ENCODE data around the gene PSTPIP2.

Gene PSTPIP2, protein sequence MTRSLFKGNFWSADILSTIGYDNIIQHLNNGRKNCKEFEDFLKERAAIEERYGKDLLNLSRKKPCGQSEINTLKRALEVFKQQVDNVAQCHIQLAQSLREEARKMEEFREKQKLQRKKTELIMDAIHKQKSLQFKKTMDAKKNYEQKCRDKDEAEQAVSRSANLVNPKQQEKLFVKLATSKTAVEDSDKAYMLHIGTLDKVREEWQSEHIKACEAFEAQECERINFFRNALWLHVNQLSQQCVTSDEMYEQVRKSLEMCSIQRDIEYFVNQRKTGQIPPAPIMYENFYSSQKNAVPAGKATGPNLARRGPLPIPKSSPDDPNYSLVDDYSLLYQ

DNA sequence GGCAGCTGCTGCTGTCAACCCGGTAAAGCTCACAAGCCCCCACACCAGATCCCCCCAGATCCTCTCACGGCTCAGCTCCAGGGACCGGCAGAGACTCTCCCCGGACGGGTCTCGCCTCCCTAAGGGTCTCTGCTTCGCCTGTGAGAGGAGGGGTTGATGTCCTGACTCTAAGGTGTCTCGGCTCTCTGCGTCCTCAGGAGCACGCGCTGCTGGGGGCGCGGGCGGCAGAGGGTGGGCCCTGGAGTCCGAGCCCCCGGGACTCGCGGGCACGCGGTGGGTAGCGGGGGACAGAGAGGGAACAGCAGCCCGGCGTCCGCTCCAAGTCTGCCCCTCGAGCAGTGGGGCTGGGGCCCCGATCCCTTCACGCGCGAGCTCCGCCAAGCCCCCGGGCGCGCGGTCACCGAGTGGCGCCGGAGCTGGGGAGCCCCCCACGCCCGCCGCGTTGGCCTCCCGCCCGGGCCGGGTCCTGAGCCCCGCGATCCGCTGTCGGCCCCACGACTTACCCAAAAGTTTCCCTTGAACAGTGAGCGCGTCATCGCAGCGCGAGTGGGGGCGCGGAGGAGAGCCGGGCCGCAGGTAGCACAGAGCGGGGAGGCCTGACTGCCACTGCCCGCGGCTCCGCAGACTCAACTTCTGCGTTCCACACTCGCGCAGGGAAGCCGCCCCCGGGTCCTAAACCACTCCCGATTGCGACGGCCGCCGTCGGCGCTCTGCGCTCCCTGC, at the start of gene PSTPIP2:
TSS of gene PSTPIP2 (minus strand) at position 608 of the 723 bp plus-strand sequence. CDS start at position 536, 72 bp downstream.
- peak; percentile 74 for DNase-seq (ENCODE audit: extremely low spot score)
- CTCF ChIA-PET: interaction anchor here (1.3 to 5.5 kb wide), 9 partner anchors 10 to 406 kb away, joined by 3 to 73 read pairs (median 10); partner anchors contain the start of gene SLC14A1
- TF ChIP-seq, protein P1, sequence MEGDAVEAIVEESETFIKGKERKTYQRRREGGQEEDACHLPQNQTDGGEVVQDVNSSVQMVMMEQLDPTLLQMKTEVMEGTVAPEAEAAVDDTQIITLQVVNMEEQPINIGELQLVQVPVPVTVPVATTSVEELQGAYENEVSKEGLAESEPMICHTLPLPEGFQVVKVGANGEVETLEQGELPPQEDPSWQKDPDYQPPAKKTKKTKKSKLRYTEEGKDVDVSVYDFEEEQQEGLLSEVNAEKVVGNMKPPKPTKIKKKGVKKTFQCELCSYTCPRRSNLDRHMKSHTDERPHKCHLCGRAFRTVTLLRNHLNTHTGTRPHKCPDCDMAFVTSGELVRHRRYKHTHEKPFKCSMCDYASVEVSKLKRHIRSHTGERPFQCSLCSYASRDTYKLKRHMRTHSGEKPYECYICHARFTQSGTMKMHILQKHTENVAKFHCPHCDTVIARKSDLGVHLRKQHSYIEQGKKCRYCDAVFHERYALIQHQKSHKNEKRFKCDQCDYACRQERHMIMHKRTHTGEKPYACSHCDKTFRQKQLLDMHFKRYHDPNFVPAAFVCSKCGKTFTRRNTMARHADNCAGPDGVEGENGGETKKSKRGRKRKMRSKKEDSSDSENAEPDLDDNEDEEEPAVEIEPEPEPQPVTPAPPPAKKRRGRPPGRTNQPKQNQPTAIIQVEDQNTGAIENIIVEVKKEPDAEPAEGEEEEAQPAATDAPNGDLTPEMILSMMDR (IDR thresholded peaks at IDR 0.05; ENCODE audit: control extremely low read depth, extremely low read depth, low read depth, missing control alignments): no peak
- POLR2A ChIA-PET: interaction anchor here (0.5 to 1.0 kb wide), 2 partner anchors 11 to 37 kb away, joined by 3 read pairs; no protein-coding TSS in a partner anchor

DNA sequence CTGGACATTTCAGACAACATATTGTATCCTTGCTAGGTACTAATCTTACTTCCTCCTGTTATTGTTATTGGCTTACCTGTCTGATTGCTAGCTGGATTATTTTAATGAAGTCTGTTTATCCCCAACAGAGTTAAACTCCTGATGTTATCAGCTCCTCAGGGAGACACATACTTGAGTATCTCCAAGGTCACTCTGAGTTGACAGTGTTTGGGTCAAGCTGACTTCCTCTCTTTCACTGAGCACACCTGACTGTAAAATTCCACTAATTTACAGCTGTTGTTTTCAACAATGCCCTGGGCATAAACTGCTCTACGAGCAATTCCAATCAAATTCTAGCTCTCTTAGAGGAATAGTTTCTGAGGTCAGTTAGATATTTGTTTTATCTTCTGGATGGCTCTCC, 41.7 kb upstream of the PSTPIP2 start:
- CTCF ChIA-PET: interaction anchor here (0.8 to 2.0 kb wide), 4 partner anchors 13 to 544 kb away, joined by 3 to 7 read pairs (median 5); no protein-coding TSS in a partner anchor
- POLR2A ChIA-PET: interaction anchor here (0.5 kb wide), 1 partner anchor 47 kb away, joined by 3 read pairs; no protein-coding TSS in a partner anchor
- no peak for DNase-seq (ENCODE audit: extremely low spot score)
- TF ChIP-seq, protein P1 (IDR thresholded peaks at IDR 0.05; ENCODE audit: control extremely low read depth, extremely low read depth, low read depth, missing control alignments): no peak

DNA sequence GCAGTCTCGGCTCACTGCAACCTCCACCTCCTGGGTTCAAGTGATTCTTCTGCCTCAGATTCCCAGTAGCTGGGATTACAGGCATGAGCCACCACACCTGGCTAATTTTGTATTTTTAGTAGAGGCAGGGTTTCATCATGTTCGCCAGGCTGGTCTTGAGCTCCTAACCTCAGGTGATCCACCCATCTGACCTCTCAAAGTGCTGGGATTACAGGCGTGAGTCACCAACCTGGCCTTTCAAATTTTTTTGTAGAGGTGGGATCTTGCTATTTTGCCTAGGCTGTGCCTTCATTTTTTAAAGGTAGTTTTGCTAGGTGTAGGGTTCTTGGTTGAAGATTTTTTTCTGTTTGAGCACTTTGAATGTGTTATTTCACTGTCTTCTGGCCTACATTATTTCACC, 38.3 kb upstream of the PSTPIP2 start:
- CTCF ChIA-PET: interaction anchor here (0.9 kb wide), 2 partner anchors 9 to 12 kb away, joined by 3 read pairs; no protein-coding TSS in a partner anchor
- TF ChIP-seq, protein P1 (IDR thresholded peaks at IDR 0.05; ENCODE audit: control extremely low read depth, extremely low read depth, low read depth, missing control alignments): no peak
- DNase-seq (ENCODE audit: extremely low spot score): no peak
- POLR2A ChIA-PET: no interaction called here

- TF ChIP-seq, protein P1 (IDR thresholded peaks at IDR 0.05; ENCODE audit: control extremely low read depth, extremely low read depth, low read depth, missing control alignments): no peak
- DNase-seq (ENCODE audit: extremely low spot score): no peak
- ChIA-PET POLR2A (no interaction called here), CTCF (interaction anchor here (0.9 kb wide), 1 partner anchor 10 kb away, joined by 3 read pairs; no protein-coding TSS in a partner anchor)
Measured at GRCh38 chr18:46109386-46109785, 37.3 kb upstream of the PSTPIP2 start.

- ChIA-PET CTCF (interaction anchor here (2.3 kb wide), 1 partner anchor 70 kb away, joined by 13 read pairs; a partner anchor contains a TSS), POLR2A (interaction anchor here (0.6 kb wide), 1 partner anchor 69 kb away, joined by 3 read pairs; no protein-coding TSS in a partner anchor)
- peak; percentile 87 for DNase-seq (ENCODE audit: extremely low spot score)
- TF ChIP-seq, protein P1 (IDR thresholded peaks at IDR 0.05; ENCODE audit: control extremely low read depth, extremely low read depth, low read depth, missing control alignments): no peak
Measured at GRCh38 chr18:46104128-46104911, 32.3 kb upstream of the PSTPIP2 start, which contains the start of gene HAUS1. HAUS1 (plus strand) TSS chr18:46104385; CDS start chr18:46104412, 27 bp downstream.
